Measurements from ENCODE around the gene RFX2. TPM values are rescaled to one million over a fixed set of nuclear protein-coding genes. Genes with fewer than 3 reads are reported as not detected.
A peak's percentile ranks its signal among the peaks of the same experiment; 100 is the strongest.

Gene RFX2
- polyA plus RNA-seq, 6 donors from 2014 or later: 0.89 to 5.9 (median 1.2) TPM

DNA sequence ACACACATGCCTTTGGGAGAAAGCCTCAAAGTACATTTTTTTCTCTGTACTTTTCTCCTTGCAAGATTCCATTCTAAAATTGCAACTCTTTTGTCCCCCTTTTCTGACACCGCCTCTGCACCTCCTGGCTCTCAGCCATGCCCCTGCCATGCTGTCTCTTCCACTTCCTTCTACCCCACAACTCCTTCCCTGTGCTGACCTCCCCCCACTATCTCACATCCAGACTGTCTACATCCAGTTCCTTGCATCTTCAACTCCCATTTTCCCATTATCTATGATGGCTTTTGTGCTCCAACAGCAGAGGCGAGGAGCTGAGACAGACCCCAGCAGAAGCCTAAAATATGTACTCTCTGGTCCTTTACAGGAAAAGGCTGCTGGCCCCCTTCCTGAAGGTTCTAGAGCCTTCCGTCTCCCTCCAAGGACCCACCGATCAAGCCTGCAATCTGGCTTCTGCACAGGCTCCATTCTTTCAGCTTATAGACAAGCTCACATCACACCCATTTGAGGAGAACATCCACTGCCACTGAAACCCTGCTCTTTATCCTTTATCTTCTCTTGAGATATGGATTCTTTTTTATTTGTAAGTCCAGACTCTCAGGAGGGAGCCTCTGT, 50.2 kb downstream of the RFX2 start:
- Mint-ChIP-seq H3K9me3 (no peaks in the 10 kb centered on the region), H3K4me1 (peaks cover 0 to 8% (median 4%) of the 10 kb centered on the region in 3 donors), H3K36me3 (no peaks in the 10 kb centered on the region), H3K27me3 (peaks cover 20 to 40% (median 30%) of the 10 kb centered on the region in 3 donors), H3K27ac (no peak overlapping the region), H3K4me3 (no peak overlapping the region)
- DNase-seq (no peak), ATAC-seq (ENCODE audit: low read depth in 2 of 2) (no peak)

DNA sequence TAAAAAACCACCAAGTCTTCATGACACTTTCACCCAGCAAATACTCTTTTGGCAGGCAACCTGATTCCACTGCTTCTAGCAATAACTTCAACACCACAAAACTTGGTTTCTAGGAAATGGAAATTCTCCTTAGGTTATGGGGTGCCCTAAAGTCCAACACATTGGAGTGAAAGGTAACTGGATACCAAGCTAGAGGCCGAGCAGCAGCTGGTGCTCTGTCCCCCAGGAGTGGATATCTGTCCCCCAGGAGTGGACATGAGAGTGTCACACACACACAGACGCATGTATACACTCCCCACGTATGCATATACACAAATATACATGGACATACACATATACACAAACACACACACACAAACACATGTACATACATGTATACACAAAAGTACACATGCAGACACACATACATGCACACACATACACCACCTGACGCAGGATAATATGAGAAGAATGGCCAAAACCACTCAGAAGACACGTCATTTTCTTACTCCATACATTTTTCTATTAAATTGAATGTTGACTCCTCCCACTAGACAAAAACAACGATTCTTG, 50.8 kb downstream of the RFX2 start:
- Mint-ChIP-seq H3K9me3 (no peaks in the 10 kb centered on the region), H3K27ac (no peak overlapping the region), H3K27me3 (peaks cover 17 to 37% (median 29%) of the 10 kb centered on the region in 3 donors), H3K4me3 (no peak overlapping the region), H3K36me3 (no peaks in the 10 kb centered on the region), H3K4me1 (peaks cover 0 to 8% (median 4%) of the 10 kb centered on the region in 3 donors)
- DNase-seq (no peak), ATAC-seq (ENCODE audit: low read depth in 2 of 2) (no peak)

DNA sequence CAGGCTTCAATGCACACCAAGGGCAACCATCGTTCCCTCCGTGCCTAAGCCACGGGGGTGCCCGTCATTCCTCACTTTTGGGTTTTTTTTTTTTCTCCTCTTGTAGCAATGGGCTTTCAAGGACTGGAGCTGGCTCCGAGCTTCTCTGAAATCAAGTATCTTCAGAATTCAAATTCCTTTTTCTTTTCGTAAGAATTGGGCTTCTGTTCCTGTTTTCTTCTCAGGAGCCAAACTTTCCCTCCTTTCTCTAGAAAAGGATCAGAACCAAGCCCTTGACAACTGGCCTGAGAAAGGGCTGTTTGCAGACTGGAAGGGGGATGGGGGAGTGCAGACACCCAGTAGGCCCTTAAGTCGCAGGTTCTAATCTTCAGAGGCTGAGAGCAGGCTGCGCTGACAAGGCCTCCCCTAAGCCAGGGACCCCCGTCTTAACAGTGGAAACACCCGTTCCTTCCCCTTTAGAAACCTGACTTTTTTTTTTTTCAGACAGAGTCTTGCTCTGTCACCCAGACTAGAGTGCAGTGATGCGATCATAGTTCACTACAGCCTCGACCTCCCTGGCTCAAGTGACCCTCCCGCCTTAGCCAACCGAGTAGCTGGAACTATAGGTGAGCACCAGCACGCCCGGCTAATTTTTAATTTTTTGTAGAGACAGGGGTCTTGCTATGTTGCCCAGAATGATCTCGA, 51.6 kb downstream of the RFX2 start:
- H3K36me3 Mint-ChIP-seq: no peaks in the 10 kb centered on the region
- DNase-seq: no peak
- no peak overlapping the region for H3K27ac Mint-ChIP-seq
- ATAC-seq (ENCODE audit: low read depth in 2 of 2): no peak
- H3K4me1 Mint-ChIP-seq: peaks cover 0 to 8% (median 4%) of the 10 kb centered on the region in 3 donors
- H3K27me3 Mint-ChIP-seq: peaks cover 9 to 29% (median 21%) of the 10 kb centered on the region in 3 donors
- H3K9me3 Mint-ChIP-seq: no peaks in the 10 kb centered on the region
- no peak overlapping the region for H3K4me3 Mint-ChIP-seq

- Mint-ChIP-seq H3K4me3 (no peak overlapping the region), H3K36me3 (no peaks in the 10 kb centered on the region), H3K27ac (no peak overlapping the region), H3K9me3 (no peaks in the 10 kb centered on the region), H3K27me3 (peaks cover 9 to 21% (median 13%) of the 10 kb centered on the region in 3 donors), H3K4me1 (peaks cover 0 to 8% (median 4%) of the 10 kb centered on the region in 3 donors)
- ATAC-seq (ENCODE audit: low read depth in 2 of 2) (no peak), DNase-seq (no peak)
Observed at GRCh38 chr19:6057651-6058517, 52.4 kb downstream of the RFX2 start.

DNA sequence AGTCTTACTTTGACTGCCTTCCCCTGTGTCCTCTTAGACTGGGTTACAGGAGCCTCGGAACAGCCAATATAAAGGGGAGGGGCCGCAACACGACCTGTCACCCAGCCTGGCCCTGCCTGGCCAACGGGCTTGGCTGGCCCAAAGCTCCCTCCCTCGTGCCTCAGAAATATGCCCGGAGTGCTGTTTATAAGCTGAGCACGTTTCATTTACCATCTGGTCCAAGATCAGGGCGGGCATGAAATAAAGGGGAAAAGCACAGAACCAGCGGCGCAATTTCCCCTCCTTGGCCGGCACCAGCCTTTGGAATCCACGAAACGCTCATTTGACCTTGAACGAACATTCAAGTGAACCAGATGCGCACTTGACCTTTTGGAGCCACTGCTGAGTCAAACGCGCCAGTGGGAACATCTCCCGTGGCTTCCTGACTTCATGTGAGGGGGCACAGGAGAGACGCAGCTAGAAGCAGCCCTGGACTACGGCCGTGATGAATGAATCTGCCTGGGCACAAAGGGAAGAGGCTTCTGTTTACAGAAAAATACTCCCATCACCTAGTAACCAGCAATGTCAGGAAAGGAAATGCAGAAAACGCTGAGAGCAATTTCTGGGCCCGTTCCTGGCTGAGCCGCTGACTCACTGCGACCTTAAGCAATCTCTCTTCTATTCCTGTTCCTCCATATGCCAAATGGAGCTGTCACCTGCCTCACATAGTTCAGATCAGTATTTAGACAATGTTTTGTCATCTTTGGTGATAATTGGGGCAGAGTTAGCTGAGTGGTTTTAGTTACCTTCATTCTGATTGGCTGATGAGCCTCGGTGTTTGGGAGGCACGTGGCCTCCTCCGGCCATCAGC, 53.3 kb downstream of the RFX2 start:
- peaks cover 9 to 12% (median 9%) of the 10 kb centered on the region in 3 donors for H3K27me3 Mint-ChIP-seq
- H3K9me3 Mint-ChIP-seq: no peaks in the 10 kb centered on the region
- H3K4me3 Mint-ChIP-seq: peak overlapping the region in 1 of 8 donors; percentile 22
- ATAC-seq (ENCODE audit: low read depth in 2 of 2) (no peak), DNase-seq (no peak)
- peaks cover 0 to 8% (median 4%) of the 10 kb centered on the region in 3 donors for H3K4me1 Mint-ChIP-seq
- no peaks in the 10 kb centered on the region for H3K36me3 Mint-ChIP-seq
- no peak overlapping the region for H3K27ac Mint-ChIP-seq

- no peak for DNase-seq
Observed at GRCh38 chr19:6056282-6056741, 54.0 kb downstream of the RFX2 start.

GRCh38 chr19:6055013-6055795, 55.1 kb downstream of the RFX2 start:
- peaks cover 0 to 7% (median 0%) of the 10 kb centered on the region in 3 donors for H3K4me1 Mint-ChIP-seq
- H3K27ac Mint-ChIP-seq: no peak overlapping the region
- H3K4me3 Mint-ChIP-seq: no peak overlapping the region
- no peak for ATAC-seq (ENCODE audit: low read depth in 2 of 2)
- H3K27me3 Mint-ChIP-seq: peaks cover 0 to 9% (median 5%) of the 10 kb centered on the region in 3 donors
- peaks cover 0 to 3% (median 0%) of the 10 kb centered on the region in 7 donors for H3K9me3 Mint-ChIP-seq
- no peak for DNase-seq
- H3K36me3 Mint-ChIP-seq: no peaks in the 10 kb centered on the region

More at GRCh38 chr19:6056282-6056741, 54.0 kb downstream of the RFX2 start:
- H3K36me3 Mint-ChIP-seq: no peaks in the 10 kb centered on the region
- H3K4me3 Mint-ChIP-seq: no peak overlapping the region
- peaks cover 0 to 8% (median 4%) of the 10 kb centered on the region in 3 donors for H3K4me1 Mint-ChIP-seq
- H3K9me3 Mint-ChIP-seq: no peaks in the 10 kb centered on the region
- no peak for ATAC-seq (ENCODE audit: low read depth in 2 of 2)
- no peak overlapping the region for H3K27ac Mint-ChIP-seq
- peaks cover 6 to 9% (median 7%) of the 10 kb centered on the region in 3 donors for H3K27me3 Mint-ChIP-seq

DNA sequence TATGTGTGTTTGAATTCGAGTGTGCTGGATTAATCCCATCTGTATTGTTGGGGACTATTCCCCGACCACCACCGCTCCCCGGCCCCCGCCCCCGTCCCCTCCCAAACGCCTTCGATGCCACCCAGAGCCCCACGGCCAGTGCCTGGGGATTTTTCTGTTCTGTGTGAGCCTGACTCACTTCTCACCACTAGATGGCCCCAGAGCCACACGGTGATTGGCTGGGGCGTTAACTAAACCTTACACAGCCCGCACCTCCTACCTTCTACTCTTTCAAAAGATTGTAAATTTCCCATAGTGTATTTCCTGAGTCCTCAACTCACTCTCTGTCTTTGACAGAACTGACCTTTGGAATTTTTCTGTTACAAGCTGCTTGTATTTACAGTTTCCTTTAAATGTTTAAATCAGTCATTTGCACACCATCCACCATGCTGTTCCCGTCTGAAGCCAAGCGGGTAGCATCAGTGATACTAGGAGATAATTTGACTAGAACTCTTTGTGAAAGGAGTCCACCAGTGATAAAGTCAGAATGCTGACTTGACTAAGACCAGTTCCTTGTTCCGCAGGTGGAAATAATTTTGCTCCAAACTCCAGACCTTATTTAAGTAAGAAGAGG, 61.4 kb downstream of the RFX2 start:
- peak overlapping the region in 2 of 6 donors; percentile 19 to 74 for H3K27ac Mint-ChIP-seq

GRCh38 chr19:6048348-6048747, 62.0 kb downstream of the RFX2 start:
- Mint-ChIP-seq H3K4me1 (peaks cover 4 to 7% (median 5%) of the 10 kb centered on the region in 3 donors), H3K27me3 (peaks cover 0 to 6% (median 5%) of the 10 kb centered on the region in 3 donors), H3K4me3 (no peak overlapping the region), H3K36me3 (no peaks in the 10 kb centered on the region), H3K27ac (no peak overlapping the region), H3K9me3 (peaks cover 0 to 6% (median 0%) of the 10 kb centered on the region in 7 donors)
- DNase-seq: no peak
- no peak for ATAC-seq (ENCODE audit: low read depth in 2 of 2)

More for the DNA sequence above, 61.4 kb downstream of the RFX2 start:
- peaks cover 0 to 6% (median 5%) of the 10 kb centered on the region in 3 donors for H3K27me3 Mint-ChIP-seq
- DNase-seq (peak; percentile 67), ATAC-seq (ENCODE audit: low read depth in 2 of 2) (peak; percentile 98 to 100)
- peaks cover 0 to 6% (median 0%) of the 10 kb centered on the region in 7 donors for H3K9me3 Mint-ChIP-seq
- no peaks in the 10 kb centered on the region for H3K36me3 Mint-ChIP-seq
- no peak overlapping the region for H3K4me3 Mint-ChIP-seq
- H3K4me1 Mint-ChIP-seq: peaks cover 4 to 7% (median 5%) of the 10 kb centered on the region in 3 donors

DNA sequence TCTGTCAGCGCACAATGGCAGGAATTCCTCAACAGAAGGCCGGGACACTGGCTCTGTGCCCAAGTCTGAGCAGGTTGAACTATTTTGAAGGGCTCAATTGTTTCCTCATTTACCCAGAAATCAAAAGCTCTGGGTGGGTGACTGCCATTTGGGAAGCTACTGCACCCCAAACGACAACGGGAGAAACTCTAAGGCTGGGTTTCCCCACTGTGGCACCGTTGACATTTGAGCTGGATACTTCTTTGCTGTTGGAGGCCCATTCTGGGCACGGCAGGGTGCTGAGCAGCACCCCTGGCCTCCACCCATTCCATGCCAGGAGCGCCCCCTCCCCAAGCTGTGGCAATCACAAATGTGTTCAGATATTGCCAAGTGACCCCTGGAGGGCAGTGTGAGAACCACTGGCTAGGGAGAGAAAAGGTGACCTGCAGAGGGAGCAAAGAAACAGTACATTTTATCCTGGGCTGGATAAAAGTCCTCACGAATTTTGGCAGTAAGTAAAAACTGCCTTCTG, 62.5 kb downstream of the RFX2 start:
- H3K4me3 Mint-ChIP-seq: no peak overlapping the region
- H3K9me3 Mint-ChIP-seq: peaks cover 0 to 6% (median 0%) of the 10 kb centered on the region in 7 donors
- peaks cover 0 to 6% (median 5%) of the 10 kb centered on the region in 3 donors for H3K27me3 Mint-ChIP-seq
- DNase-seq: no peak
- no peaks in the 10 kb centered on the region for H3K36me3 Mint-ChIP-seq
- no peak overlapping the region for H3K27ac Mint-ChIP-seq
- H3K4me1 Mint-ChIP-seq: peaks cover 4 to 7% (median 5%) of the 10 kb centered on the region in 3 donors
- no peak for ATAC-seq (ENCODE audit: low read depth in 2 of 2)

- H3K4me3 Mint-ChIP-seq: no peak overlapping the region
- no peak for DNase-seq
- no peaks in the 10 kb centered on the region for H3K36me3 Mint-ChIP-seq
Observed at GRCh38 chr19:6047256-6047655, 63.0 kb downstream of the RFX2 start.

More at GRCh38 chr19:6047256-6047655, 63.0 kb downstream of the RFX2 start:
- Mint-ChIP-seq H3K27ac (no peak overlapping the region), H3K27me3 (peaks cover 0 to 6% (median 5%) of the 10 kb centered on the region in 3 donors), H3K4me1 (peaks cover 4 to 7% (median 5%) of the 10 kb centered on the region in 3 donors), H3K9me3 (peaks cover 0 to 6% (median 0%) of the 10 kb centered on the region in 7 donors)
- ATAC-seq (ENCODE audit: low read depth in 2 of 2): no peak

All from naive B cell (primary cell).